ENCODE results near the gene NDUFV1.
A peak's percentile ranks its signal among the peaks of the same experiment; 100 is the strongest.

Gene NDUFV1

GRCh38 chr11:67607507-67607906 is 771 bp downstream of the NDUFV1 start:
- no peak for TF ChIP-seq CTCF (IDR thresholded peaks at IDR 0.05; ENCODE audit: insufficient read depth, low read depth, low read length, missing control alignments)
- H3K4me3 ChIP-seq (ENCODE audit: low read length): peak overlapping the region; percentile 97
- DNase-seq (ENCODE audit: low read depth): no peak

GRCh38 chr11:67608486-67608885 is 1.8 kb downstream of the NDUFV1 start:
- DNase-seq (ENCODE audit: low read depth): no peak
- no peak overlapping the region for H3K4me3 ChIP-seq (ENCODE audit: low read length)
- no peak for TF ChIP-seq CTCF (IDR thresholded peaks at IDR 0.05; ENCODE audit: insufficient read depth, low read depth, low read length, missing control alignments)

GRCh38 chr11:67609316-67609715 is 2.6 kb downstream of the NDUFV1 start:
- DNase-seq (ENCODE audit: low read depth): no peak
- no peak for TF ChIP-seq CTCF (IDR thresholded peaks at IDR 0.05; ENCODE audit: insufficient read depth, low read depth, low read length, missing control alignments)
- no peak overlapping the region for H3K4me3 ChIP-seq (ENCODE audit: low read length)

- no peak for TF ChIP-seq CTCF (IDR thresholded peaks at IDR 0.05; ENCODE audit: insufficient read depth, low read depth, low read length, missing control alignments)
- H3K4me3 ChIP-seq (ENCODE audit: low read length): no peak overlapping the region
- no peak for DNase-seq (ENCODE audit: low read depth)
These were observed 3.6 kb downstream of the NDUFV1 start for GRCh38 chr11:67610302-67610868.

GRCh38 chr11:67611165-67611564 is 4.4 kb downstream of the NDUFV1 start:
- no peak overlapping the region for H3K4me3 ChIP-seq (ENCODE audit: low read length)
- no peak for TF ChIP-seq CTCF (IDR thresholded peaks at IDR 0.05; ENCODE audit: insufficient read depth, low read depth, low read length, missing control alignments)
- DNase-seq (ENCODE audit: low read depth): no peak

- no peak overlapping the region for H3K4me3 ChIP-seq (ENCODE audit: low read length)
- DNase-seq (ENCODE audit: low read depth): no peak
- no peak for TF ChIP-seq CTCF (IDR thresholded peaks at IDR 0.05; ENCODE audit: insufficient read depth, low read depth, low read length, missing control alignments)
These were observed 5.2 kb downstream of the NDUFV1 start for GRCh38 chr11:67611704-67612587.

All from epithelial cell of esophagus (primary cell).